Tibial nerve (tissue), 3 donors: Measurements from ENCODE around the gene ZNF697.

Source experiments
- POLR2A ChIP-seq, 2 donors: fragments of 450-650 bp; IDR thresholded peaks; one replicate each; pipeline ENCODE4 v1.6.1; 2017; ENCODE audit warnings: antibody characterized with exemption in 2 of 2, mild to moderate bottlenecking in 2 of 2, moderate library complexity in 2 of 2
- TF ChIP-seq, protein P1 (sequence below), 5 experiments: fragments of 200-600 bp in 3 of 5; fragments of 450-650 bp in 2 of 5; sonication (generic) in 3 of 5; IDR thresholded peaks; one replicate each; pipeline ENCODE4 v1.5.1; 2016 to 2019; ENCODE audit warnings: antibody characterized with exemption in 5 of 5, mild to moderate bottlenecking in 3 of 5, moderate library complexity in 2 of 5

DNA sequence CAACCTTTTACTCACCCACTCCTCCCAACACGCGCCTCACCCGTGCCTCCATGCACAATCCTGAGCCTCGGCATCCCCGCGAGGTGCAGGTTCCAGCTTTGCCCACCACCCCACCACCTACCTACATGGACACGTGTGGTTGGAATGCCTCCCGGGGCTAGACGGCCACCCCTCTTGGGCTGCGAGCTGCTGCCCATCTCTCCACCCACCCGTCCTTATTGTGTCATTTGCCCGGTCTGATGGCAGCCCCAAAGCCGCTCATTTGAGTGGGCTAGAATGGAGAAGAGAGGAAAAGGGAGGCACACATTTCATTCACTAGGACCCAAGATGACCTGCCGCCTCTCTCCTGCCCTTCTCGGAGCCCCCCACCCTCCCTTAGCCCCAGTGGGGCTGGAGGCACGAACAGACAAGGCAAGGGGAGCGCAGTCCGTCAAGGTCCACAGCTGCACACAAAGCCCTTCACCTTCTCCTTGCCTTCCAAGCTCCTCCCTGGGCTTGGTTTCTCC, 785 bp downstream of the ZNF697 start:
- TF ChIP-seq, protein P1, sequence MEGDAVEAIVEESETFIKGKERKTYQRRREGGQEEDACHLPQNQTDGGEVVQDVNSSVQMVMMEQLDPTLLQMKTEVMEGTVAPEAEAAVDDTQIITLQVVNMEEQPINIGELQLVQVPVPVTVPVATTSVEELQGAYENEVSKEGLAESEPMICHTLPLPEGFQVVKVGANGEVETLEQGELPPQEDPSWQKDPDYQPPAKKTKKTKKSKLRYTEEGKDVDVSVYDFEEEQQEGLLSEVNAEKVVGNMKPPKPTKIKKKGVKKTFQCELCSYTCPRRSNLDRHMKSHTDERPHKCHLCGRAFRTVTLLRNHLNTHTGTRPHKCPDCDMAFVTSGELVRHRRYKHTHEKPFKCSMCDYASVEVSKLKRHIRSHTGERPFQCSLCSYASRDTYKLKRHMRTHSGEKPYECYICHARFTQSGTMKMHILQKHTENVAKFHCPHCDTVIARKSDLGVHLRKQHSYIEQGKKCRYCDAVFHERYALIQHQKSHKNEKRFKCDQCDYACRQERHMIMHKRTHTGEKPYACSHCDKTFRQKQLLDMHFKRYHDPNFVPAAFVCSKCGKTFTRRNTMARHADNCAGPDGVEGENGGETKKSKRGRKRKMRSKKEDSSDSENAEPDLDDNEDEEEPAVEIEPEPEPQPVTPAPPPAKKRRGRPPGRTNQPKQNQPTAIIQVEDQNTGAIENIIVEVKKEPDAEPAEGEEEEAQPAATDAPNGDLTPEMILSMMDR (IDR thresholded peaks at IDR 0.05), result no peak
- TF ChIP-seq POLR2A (IDR thresholded peaks at IDR 0.05), result no peak
